ENCODE data around the gene GNAO1.

Gene GNAO1

DNA sequence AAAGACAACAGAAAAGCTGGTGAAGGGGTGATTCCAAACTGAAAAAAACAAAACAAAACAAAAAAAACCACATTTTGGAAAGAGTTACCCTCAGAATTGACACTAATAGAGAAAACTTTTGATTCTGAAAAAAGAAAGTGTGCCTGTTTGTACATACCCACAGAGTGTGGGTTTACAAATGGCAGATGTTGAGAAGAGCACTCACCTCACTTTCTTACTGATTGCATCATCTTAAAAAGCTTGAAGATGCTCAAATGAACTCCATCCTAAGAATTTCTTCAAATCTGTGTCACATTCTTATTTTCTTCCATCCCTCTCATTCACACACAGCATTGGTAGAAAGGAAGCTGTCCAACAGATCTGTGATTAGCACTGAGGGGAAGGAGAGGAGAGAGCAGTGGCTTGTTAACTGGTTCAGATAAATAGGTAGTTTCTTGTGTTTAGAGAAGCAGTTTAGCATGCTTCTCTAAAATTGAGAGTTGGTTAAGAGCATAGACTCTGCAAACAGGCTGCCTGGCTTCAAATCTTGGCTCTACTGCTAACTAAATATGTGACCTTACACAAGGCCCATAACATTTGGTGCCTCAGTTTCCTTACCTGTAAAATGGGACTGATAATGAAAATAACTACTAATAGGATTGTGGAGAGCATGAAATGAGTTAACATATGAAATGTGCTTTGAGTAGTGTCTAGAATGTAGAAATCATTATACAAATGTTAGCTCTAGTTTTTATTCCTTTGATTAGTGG, 6.9 kb downstream of the GNAO1 start:
- no peak for DNase-seq (ENCODE audit: low spot score)

DNA sequence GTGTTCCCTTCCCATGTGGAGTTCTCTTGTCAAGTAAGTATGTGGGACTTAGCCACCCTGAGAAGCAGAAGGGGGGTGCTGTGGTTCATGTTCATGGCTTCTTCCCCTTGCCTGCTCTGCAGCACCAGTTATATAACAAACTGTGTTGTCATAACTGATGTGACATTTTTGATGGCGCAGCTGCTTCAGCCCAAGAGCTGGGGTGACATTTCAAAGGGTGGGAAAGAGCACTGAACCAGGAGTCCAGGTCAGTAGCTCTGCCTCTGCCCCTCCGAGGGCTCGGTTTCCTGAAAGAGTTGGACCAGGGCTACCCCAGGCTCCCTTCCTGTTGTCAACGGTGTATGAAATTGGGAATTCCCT, 7.4 kb downstream of the GNAO1 start:
- no peak for DNase-seq (ENCODE audit: low spot score)

DNA sequence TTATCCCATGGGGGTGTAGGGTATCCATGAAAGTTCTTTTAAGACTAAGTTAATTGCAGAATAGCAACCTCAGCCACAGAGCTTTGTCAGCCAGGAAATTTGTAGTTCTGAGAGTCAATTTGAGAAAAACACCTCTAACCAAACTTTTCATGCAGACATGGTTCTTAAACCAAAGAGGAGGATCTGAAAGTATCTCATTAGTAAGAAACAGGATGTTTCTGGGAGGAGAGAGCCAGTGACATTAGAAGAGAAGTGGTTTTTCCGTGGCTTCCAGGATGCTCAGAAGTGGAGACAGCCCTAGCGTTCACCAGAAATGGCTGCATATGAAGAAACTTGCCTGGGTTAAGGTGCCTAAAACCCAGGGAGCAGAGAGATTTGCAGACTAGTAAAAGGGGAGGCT, 7.9 kb downstream of the GNAO1 start:
- no peak for DNase-seq (ENCODE audit: low spot score)

DNA sequence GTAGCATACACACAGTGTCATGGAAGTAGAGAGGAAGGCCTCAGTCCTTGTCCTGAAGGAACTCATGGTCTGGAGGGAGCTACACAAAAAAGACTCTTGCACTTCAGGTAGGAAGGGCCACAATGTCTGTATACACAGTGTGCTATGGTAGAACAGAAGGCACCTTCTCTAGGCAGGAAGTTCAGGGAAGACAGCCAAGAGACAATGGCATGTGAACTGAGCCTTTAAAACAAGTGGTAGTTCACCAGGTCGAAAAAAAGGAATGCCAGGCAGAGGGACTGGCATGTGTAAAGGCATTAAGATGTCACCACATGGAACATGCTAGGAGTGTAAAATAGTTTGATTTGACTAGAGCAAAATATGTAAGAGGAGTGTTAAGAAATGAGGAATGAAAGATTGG, 9.7 kb downstream of the GNAO1 start:
- DNase-seq (ENCODE audit: low spot score), result no peak

DNA sequence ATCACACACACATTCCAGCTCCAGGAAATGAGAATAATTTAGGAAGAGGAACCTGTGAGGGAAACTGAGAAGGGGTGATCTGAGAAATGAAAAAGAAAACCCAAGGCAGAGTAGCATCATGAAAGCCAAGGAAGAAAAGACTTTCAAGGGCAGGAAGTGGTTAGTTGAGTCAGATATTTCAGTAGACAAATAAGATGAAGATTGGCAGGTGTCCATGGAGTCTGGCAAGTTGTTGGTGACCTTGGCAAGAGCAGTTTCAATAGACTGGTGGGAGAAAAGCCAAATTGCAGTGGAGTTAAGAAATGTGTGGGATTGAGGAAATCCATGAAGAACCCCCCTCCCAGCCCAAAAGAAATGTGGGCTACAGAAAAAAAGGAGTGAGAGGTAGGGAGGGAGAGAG, 10.7 kb downstream of the GNAO1 start:
- no peak for DNase-seq (ENCODE audit: low spot score)

DNA sequence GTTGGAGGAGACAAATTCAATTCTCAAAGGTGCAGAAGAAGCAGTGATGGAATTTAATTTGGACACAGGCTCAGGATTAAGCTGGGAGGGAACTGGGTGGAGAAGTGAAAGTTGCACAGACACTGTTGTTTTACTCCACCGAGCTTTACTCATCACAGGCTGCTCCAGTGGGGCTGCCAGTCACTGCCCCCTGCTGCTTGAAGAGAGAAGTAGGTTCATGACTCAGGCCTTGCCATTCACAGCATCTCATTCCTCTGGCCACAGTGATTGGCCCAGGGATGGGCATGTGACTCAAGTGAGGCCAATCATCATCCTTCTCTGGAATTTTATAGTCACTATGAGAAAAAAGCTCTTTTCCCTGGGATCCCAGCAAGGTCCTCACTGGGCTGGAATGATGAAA, 11.8 kb downstream of the GNAO1 start:
- DNase-seq (ENCODE audit: low spot score), result peak; percentile 45

DNA sequence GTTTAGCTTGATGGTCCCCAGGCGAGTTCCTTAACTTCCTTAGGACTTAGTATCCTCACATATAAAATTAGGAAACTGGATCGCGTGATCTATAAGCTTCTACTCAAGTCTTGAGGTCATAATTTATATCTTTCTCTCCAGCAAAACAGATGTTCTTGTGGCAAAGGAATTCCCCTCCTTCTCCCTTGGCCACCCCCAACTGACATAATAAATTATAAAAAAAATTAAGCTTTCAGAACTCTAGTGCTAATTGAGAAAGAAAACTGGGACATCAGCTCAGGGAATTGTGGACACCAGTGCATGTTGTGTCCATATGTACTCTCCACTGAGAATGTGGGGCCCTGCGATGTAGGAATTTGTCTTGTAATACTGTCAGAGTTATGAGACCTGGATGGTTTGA, 13.5 kb downstream of the GNAO1 start:
- no peak for DNase-seq (ENCODE audit: low spot score)

DNA sequence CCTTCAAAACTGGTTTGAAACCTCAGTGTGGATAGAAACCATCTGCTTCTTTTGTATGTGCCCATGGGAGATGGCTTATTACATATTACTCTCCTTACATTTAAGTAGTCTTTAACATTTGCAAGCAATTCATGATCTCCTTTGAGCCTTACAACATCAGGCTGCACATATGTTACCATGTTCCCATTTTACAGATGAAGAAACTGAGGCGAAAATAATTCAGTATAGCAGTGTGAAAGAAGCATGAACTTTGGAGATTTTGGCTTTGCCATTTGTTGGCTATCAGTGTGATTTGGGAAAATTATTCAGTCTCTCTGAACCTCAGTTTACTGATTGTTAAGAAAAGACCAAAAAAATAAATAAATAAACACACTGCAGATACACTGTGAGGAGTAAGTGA, 15.7 kb downstream of the GNAO1 start:
- no peak for DNase-seq (ENCODE audit: low spot score)

DNA sequence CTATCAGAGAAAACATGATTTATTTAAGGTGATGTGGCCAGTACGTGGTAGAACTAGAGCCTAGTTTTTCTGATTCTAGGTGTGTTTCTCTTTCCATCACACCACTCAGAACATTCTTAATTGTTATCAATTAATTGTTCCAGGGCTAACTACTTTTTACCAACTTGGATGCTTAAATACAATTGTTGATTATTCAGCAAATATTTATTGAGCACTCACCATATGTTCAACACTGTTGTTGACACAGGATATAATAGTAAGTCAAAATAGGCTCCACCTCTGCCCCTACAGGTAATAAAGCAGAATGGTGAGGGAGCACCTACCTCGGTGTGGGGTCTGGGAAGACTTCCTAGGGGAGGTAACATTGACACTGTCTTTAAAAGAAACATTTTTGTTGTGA, 16.1 kb downstream of the GNAO1 start:
- DNase-seq (ENCODE audit: low spot score), result no peak

DNA sequence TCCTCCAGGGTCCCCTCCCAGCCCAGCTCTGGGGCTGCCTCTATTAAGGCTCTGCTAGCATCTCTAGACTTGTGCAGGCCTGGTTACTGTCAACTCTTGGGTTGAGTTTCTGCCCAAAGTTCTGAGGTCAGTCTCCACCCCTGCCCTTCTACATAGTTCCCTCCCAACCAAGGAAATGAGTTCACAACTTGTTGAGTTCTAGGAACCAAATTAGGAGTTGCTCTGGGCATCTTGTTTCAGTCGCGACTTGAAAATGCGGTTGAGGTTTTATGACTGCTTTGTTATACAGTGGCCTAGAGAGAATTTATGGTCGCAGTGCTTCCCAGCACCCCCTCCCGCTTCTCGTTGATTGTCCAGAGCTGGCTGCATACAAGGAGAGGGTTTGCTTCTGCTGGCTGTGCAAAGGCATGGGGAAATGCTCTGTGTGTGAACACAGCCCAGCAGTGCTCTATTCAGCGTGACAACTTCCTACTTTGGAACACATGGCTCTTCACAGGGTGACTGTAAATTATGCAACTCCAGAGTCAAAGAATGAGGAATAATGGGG, 20.2 kb downstream of the GNAO1 start:
- DNase-seq (ENCODE audit: low spot score), result peak; percentile 46

DNA sequence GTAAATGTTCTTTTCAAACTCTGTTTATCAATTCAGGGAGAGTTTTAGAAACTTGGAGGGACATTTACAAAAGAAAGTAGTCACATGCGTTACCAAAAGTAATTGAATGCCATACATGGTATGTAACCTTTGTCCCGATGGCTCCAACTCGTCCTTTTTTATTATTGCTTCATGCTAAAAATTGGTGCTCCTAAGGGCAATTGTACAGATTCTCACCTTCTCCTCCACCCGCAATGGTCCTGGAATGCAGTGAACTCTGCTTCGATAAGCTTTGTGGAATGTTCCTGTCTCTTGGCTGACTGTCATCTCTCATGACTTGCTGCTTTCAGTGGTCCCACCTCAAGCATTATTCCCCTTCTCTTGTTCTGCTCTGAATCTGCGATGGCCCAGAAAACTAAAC, 20.9 kb downstream of the GNAO1 start:
- DNase-seq (ENCODE audit: low spot score), result no peak

DNA sequence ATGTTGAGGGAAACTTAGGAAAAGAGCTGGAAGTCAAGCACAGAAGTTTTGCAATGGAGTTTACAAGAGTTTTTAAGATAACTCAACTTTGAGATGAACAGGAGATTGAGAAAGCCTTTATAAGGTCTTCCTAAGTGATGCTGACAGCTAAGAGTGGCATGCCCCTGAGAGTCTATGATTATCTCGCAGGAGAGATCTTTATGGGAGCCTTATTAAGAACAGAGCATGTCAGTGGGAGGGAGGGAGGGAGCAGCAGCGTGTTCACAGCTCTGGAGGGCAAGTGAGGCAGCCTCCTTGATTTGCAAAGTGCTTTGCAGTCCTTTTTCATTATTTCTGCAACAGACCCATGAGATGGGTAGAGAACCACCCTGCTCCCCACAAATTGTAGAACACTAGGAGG, 30.7 kb downstream of the GNAO1 start:
- no peak for DNase-seq (ENCODE audit: low spot score)

DNA sequence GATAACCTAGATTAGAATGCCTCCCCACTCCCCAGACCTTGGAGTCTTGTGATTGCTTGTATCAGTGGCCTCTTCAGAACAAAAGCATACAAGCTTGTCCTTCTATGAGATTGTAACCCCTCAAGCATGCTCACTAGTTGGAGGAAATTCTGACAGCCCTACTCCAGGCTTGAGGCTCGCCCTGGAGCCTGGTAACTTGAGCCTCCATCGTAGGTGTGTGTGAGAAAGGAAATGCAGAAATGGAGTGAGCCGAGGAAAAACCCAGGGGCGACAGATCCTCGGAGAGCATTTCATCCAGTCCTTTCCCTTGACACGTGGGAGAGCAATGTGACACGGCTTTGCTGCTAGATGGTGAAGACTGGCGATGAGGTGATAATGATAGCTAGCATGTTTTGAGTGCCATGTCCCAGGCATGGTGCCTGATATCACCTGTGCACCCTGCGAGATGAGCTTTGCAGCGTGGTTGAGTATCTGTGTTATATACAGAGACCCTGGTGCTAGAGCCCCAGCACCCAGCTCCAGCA, 31.2 kb downstream of the GNAO1 start:
- no peak for DNase-seq (ENCODE audit: low spot score)

DNA sequence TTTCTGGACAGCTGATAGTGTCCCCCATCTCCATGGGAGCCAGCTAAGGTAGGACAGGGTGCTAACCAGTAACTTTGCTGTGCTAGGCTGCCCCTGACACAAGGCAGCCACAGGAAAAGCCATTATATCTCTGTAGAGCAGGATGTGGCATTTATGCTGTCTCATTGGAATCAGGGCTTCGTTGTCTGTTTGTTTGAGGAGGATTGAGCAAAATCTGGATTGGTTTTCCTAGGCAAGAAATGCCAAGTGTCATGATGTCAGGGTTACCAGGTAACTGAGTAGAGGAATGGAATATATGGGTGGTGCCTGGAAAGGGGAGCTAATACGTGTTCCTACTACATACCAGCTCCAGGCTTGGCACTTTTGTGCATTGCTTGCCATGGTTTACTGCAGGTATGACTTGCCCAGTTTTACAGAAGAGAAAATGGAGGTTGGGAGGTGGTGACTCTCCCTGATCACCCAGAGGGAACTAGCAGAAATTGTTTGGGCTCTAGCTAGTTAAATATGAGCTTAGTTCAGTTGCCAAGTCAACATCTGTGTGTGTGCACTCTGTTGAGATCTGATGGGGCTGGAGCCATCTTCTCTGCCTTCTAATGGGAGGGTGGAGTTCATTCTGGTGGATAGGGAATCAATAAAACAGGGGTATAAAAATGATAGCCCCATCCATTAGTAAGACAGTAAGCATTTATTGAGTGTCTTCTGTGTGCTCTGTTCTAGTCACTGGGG, 33.9 kb downstream of the GNAO1 start:
- no peak for DNase-seq (ENCODE audit: low spot score)

DNA sequence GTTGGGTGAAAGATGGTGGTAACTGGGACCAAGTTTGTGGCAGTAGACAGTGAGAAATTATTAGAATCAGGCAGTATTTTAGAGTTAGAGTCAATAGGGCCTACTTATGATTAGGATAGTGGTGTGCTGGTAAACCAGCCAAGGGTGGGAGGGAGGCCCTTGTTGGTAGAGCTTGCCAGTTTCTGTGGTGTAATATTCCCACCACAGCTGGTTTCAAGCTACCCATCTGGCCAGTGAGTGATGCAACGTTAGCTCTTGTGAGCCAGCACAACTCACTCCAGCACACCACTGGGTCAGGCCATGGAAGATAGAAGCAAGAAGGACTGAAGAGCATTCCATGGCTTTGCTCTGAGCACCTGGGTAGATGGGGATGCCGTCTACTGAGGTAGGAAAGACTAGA, 34.9 kb downstream of the GNAO1 start:
- DNase-seq (ENCODE audit: low spot score), result peak; percentile 39

DNA sequence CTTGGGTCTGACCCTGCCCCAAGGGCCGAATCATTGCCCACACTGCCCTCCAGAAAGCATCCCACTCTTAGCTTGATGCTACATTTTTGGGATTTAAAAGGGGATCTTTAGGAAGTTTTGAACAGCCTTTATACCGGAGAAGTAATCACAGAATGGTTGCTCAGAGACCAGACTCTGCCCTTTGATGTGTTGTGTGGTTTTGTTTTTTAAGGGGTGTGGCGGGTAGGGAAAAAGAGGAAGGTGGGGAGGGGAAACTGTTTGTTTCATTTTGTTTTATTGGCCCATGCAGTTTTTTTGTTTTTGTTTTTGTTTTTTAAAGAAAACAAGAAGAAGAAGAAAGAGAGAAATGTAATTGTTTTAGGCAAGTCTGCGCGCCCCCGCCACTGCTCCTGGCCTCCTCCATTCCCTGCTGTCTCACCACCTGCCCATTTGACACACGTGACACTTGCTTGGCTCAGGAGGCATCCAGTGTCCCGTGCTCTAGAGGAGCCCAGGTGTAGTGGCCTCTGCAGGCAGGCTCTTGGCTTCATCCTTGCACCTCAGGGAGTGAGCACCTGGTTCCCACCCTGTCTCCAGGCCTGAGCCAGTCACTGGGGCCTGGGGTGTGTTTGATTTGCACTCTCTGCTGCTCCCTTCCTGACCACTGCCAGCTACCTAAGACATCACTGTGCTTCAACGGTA, 35.7 kb downstream of the GNAO1 start:
- no peak for DNase-seq (ENCODE audit: low spot score)

DNA sequence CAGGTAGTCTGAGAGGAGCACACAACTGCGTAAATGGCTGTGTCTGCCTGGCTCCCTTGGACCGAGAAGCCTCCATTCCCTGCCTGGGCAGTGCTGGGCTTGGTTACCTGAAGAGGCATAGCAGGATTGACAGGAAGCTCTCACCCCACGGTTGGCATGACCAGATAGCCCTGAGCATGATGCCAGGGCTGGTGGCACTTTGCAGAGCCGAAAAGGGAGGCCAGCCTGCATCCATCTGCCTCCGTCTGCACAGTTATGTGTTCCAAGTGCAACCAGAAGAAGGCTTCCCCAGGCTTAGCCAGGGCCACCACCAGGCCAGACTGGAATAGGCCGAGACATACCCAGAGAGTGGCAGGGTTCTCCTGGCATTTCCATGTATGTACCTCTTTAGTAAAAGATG, 36.6 kb downstream of the GNAO1 start:
- no peak for DNase-seq (ENCODE audit: low spot score)

DNA sequence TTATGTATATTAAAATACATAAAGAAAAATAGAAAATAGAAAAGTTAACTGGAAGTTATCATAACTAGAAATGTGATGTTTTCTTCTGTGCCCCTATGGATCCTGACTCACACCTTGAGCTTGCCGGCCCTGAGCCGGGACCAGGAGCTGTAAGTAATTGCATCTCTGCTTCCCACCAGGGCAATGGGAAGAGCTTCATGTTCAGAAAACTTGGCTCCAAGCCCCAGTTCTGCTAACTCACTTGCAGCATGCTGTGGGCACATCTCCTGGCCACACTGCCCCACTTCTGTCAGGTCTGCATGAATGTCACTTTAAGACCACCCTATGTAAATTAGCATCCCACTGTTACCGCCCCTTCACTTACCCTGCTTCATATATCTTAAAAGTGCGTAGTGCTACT, 37.2 kb downstream of the GNAO1 start:
- DNase-seq (ENCODE audit: low spot score), result no peak

DNA sequence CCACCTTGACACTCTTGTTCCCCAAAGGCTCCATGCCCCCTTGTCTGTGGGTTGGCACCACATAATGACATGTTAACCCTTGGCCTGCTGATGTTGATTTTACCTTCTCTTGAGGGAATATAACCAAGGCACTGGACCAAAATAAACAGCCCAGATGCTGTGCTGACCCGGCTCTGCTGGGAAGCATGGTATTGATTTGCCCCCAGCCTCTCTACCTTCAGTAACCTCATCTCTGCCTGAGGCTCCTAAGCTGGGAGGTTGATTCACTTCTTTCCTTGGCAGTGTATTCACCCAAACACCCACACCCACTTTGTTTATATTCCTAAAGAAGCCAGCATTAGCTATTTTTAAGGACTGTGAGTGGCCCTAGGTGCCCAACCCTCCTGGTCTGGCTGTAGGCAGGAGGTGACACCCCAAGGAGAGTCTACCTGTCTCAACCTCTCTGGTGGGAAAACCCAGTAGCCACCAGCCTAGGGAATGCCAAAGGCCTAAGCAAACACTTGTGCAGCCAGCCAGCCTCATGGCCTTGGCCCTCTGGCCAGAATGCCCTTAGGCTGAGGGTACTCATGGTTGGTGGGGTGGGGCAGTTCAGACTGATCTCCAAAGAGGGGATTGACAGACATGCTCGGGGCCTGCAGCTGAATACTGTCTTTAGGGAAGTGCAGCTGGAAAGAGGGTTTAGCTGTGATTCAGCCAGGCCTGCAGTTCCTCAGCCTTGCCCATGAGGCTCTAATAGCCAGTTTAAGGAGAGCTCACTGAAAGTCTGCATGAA, 42.7 kb downstream of the GNAO1 start:
- DNase-seq (ENCODE audit: low spot score), result no peak

DNA sequence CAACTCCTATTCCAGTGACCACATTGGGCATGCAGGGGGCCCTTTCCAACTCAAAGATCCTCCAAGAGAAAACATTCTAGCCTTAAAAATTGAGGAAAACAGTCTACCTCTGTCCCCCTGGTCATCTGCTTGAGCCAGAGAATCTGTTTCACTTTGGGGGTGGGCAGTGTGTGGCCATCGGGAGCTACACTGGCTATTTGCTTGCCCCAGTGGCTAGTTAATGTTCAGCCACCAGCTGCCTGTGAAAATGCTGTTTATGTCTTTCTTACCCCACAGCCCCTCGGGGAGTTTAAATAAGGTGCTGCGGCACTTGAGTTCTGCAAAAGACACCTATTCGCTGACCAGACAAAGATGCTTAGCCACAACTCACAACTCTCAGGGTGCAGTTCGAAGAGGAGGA, 43.4 kb downstream of the GNAO1 start:
- DNase-seq (ENCODE audit: low spot score), result no peak

DNA sequence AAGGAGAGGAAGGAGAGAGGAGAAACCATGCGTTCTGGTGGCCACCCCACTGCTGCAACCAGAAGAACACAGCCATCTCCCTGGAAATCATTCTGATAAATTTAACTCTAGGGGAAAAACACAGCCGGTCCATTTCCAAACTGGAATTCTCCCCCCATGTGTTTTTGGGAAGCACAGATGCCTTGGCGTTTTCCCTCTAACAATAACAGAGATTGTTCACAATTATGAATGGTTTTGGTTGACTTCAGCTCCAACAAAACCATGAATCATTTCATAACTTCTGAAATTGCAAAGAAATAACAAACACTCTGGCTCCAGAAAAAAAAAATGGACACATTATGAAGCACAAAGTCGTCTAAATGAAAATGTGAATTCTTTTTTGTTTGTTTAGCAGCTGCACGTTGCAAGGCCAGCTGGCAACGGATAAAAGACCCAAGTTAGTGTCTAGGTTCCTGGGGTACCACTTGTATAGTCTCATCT, 46.2 kb downstream of the GNAO1 start:
- DNase-seq (ENCODE audit: low spot score), result peak; percentile 64

DNA sequence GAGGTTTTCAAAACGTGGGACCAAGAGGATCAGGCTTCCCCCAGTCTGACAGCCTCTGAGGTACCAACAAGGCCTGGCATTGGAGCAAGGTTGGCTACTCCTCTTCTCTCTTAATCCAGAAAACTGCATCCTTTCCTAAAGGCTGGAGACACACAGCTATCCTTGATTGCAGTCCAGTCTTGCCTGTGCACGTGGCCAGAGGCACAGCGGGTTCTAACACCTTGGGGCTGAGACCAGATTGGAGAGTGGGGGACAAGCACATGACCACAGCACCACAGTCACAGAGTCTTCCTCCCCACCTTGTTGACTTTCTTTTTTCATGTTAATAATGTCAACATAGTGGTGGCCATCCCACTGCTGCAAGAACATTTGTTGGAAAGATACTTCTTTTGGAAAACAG, 46.9 kb downstream of the GNAO1 start:
- no peak for DNase-seq (ENCODE audit: low spot score)

All from Ammon's horn (tissue), 1 donor.